ENCODE results near the gene CBX8. TPM values are rescaled to one million over a fixed set of nuclear protein-coding genes. Genes with fewer than 3 reads are reported as not detected.

CBX8 gene
- total RNA-seq, 4 donors from 2014 or later, result 2.3 to 6.4 (median 3.1) TPM

DNA sequence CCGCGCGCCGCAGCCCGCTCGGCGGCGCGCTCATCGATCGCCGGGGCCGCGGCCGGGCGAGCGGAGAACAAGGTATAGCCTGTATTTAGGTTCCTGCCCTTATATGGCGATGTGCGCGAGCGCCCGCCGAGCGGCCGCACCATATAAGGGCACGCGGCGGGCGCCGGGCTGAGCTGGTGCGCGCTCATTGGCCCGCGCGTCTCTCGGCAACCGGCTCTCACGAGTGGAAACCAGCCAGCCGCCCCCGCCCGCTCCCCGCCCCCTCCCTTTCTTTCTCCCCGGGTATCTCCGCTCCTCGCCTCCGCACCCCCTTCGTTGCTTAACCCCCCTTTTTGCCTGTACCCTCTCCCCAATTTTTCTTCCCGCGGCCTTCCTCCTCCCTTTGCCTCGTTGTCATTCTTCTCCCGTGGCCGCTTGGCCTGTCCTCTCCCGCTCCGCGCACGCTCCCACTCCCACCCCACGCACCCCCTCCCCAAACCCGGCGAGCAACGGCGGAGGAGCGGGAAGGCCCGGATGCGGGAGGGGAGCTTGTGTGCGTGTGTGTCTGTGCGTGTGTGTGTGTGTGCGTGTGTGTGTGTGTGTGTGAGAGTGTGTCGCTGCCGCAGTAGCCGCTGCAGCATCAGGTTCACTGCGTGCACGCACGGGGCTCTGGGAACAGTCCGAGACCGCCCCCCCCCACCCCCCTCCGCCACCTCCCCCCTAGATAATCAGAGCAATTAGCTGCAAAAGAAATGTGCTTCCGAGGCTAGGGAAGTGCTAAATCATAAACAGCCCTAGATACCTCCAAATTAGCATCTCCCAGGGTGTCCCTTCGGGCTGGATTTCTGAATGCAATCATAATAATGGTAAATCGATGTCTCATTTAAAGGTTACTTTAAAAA, 13.5 kb upstream of the CBX8 start:
- no peak for TF ChIP-seq POLR2A (IDR thresholded peaks at IDR 0.05)
- TF ChIP-seq POLR2AphosphoS5 (IDR thresholded peaks at IDR 0.05), result no peak
- TF ChIP-seq EP300 (IDR thresholded peaks at IDR 0.05), result no peak
- TF ChIP-seq, protein P1, sequence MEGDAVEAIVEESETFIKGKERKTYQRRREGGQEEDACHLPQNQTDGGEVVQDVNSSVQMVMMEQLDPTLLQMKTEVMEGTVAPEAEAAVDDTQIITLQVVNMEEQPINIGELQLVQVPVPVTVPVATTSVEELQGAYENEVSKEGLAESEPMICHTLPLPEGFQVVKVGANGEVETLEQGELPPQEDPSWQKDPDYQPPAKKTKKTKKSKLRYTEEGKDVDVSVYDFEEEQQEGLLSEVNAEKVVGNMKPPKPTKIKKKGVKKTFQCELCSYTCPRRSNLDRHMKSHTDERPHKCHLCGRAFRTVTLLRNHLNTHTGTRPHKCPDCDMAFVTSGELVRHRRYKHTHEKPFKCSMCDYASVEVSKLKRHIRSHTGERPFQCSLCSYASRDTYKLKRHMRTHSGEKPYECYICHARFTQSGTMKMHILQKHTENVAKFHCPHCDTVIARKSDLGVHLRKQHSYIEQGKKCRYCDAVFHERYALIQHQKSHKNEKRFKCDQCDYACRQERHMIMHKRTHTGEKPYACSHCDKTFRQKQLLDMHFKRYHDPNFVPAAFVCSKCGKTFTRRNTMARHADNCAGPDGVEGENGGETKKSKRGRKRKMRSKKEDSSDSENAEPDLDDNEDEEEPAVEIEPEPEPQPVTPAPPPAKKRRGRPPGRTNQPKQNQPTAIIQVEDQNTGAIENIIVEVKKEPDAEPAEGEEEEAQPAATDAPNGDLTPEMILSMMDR (IDR thresholded peaks at IDR 0.05), result no peak
- H3K9me3 ChIP-seq, result no peaks in the 10 kb centered on the region
- H3K36me3 ChIP-seq, result no peaks in the 10 kb centered on the region
- DNase-seq (ENCODE audit: low spot score in 2 of 2), result peak in 1 of 2 donors; percentile 65
- H3K4me3 ChIP-seq, result no peak overlapping the region
- peaks cover 100% of the 10 kb centered on the region for H3K27me3 ChIP-seq
- H3K27ac ChIP-seq, result no peak overlapping the region
- H3K4me1 ChIP-seq, result peaks cover 62% of the 10 kb centered on the region
- 3% methylated on average over 39 of the region's 79 CpGs for WGBS

DNA sequence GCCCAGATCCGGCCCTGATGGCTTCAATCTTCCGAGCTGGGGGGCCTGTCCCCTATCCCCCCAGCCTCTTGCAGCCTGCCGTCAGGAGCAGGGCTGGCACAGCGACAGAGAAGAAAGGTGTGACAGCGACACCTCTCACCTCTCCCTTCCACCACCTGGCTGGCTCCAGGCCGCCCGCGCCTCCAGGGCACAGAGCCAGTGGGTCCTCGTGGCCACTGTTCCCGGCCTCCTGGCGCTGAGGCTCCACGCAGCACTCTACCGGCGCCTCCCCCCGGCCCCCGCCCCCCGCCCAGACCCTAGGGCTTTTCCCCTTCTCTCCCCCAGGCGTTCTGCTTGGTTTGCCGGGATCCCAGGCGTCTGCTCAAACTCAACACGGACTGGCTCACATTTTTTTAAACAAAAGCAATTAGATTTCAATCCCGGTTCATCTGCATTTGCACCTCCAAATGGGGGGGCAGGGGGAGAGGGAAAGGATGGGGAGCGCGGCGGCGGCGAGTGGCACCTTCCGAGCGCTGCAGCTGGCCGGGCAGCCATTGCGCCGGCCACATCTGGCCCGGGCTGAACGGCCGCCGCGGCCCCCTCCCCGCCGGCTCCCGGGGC, 12.8 kb upstream of the CBX8 start:
- no peaks in the 10 kb centered on the region for H3K36me3 ChIP-seq
- WGBS, result 7% methylated on average over 15 of the region's 40 CpGs
- TF ChIP-seq POLR2AphosphoS5 (IDR thresholded peaks at IDR 0.05) (no peak), POLR2A (IDR thresholded peaks at IDR 0.05) (no peak), EP300 (IDR thresholded peaks at IDR 0.05) (no peak)
- TF ChIP-seq, protein P1 (IDR thresholded peaks at IDR 0.05), result no peak
- H3K27me3 ChIP-seq, result peaks cover 100% of the 10 kb centered on the region
- H3K9me3 ChIP-seq, result no peaks in the 10 kb centered on the region
- DNase-seq (ENCODE audit: low spot score in 2 of 2), result no peak
- H3K4me1 ChIP-seq, result peaks cover 55% of the 10 kb centered on the region
- no peak overlapping the region for H3K4me3 ChIP-seq
- no peak overlapping the region for H3K27ac ChIP-seq

DNA sequence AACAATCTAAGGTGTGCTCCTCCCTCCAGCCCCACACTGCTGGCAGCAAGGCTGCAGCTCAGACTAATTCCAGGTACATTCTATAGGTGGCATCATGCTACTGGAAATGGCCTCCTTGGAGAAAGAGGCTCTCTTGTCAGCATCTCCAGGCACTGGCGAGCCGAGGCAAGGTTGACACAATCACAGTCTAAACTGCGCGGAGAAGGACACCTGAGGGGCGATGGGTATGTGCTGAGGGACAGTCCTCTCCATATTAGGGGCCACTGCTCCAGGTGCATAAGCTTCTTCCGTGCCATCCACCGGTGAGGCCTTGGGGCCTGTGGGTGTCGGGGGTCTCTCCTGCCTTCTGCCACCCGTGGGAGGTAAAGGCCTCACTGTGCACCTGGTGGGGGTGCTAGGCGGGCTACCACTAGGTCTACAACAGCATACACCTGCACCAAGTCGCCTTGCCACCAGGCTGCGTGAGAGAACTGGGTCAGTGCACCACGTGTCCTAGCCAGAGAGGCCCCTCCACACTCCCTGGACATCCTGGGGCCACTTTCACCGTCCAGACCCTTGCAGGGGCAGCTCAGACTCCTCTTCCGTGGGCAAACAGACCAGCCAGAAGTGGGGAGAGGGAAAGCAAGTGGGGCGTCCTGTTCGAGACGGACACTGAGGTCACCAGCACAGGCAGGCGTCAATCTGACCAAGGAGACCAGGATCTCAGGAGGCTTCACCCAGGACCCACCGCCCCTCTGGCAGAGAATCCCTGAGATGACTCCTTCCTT, 12.1 kb upstream of the CBX8 start:
- Histone ChIP-seq H3K36me3 (no peaks in the 10 kb centered on the region), H3K27ac (no peak overlapping the region), H3K4me1 (peaks cover 55% of the 10 kb centered on the region), H3K27me3 (peaks cover 100% of the 10 kb centered on the region), H3K9me3 (no peaks in the 10 kb centered on the region), H3K4me3 (no peak overlapping the region)
- 23% methylated on average over 8 of the region's 20 CpGs for WGBS
- DNase-seq (ENCODE audit: low spot score in 2 of 2), result no peak
- no peak for TF ChIP-seq POLR2A (IDR thresholded peaks at IDR 0.05)
- TF ChIP-seq, protein P1 (IDR thresholded peaks at IDR 0.05), result peak in 1 of 2 donors; percentile 35

DNA sequence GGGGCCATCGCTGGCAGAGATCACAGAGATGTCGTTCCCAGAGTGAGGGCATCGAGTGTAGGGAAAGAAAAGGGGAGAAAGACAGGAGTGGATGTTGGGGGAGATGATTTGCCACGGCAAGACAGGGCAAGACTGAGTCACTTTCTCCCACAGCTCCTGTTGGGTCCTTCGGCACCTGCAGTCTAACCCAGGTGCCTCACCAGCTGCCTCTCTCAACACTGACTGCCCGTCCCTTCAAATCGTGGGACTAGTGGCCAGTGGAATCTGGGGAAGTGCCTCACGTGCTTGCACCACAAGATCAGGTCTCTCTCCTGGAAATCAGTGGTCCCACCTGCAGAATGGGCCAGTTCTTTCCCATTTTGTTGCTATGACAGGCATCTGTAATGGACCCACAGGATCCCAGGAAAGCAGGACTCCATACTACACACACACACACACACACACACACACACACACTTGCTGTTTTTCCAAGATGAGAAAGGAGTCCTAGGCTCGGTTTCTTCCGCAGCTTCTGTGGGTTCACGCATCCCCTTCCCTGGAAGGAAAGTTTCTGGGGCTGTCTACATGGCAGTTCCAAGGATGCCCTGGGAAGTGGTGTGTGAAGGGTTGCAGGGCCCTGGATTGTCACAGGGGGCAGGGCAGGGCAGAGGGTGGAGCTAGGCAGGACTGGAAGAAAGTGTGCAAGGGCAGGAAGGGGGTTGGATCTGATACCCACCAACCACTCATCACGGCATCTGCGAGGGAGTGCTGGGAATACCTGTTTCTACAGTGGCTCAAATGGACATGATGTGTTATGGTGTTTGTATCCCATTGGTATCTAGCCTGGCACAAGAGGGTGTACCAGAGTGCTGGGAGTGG, 10.2 kb upstream of the CBX8 start:
- H3K27ac ChIP-seq, result no peak overlapping the region
- DNase-seq (ENCODE audit: low spot score in 2 of 2), result no peak
- H3K4me1 ChIP-seq, result peaks cover 53% of the 10 kb centered on the region
- TF ChIP-seq POLR2AphosphoS5 (IDR thresholded peaks at IDR 0.05) (no peak), EP300 (IDR thresholded peaks at IDR 0.05) (no peak), POLR2A (IDR thresholded peaks at IDR 0.05) (no peak)
- TF ChIP-seq, protein P1 (IDR thresholded peaks at IDR 0.05), result no peak
- peaks cover 100% of the 10 kb centered on the region for H3K27me3 ChIP-seq
- H3K9me3 ChIP-seq, result no peaks in the 10 kb centered on the region
- 28% methylated on average over 13 of the region's 13 CpGs for WGBS
- no peaks in the 10 kb centered on the region for H3K36me3 ChIP-seq
- no peak overlapping the region for H3K4me3 ChIP-seq
